Trophoblast cell (in vitro differentiated cells and primary cell): ENCODE data around the gene MCRIP2.
A peak's percentile ranks its signal among the peaks of the same experiment; 100 is the strongest.

Experiments used
- DNase-seq, 2 donors: peaks; one replicate each; pipeline ENCODE4 v3.0.0-alpha.2; 2016
- H2AFZ ChIP-seq: 2 replicates; pipeline ENCODE4 v1.6.1; 2013; ENCODE audit warnings: low read length, moderate library complexity, mild to moderate bottlenecking; ENCODE audit not compliant: insufficient read depth, poor library complexity
- H2AK5ac ChIP-seq: 2 replicates; pipeline ENCODE4 v1.6.1; 2013; ENCODE audit warnings: mild to moderate bottlenecking, low read length
- H2BK120ac ChIP-seq: 2 replicates; pipeline ENCODE4 v1.6.1; 2013; ENCODE audit warnings: low read length, mild to moderate bottlenecking, moderate library complexity; ENCODE audit not compliant: insufficient read depth, poor library complexity
- H2BK12ac ChIP-seq: 2 replicates; pipeline ENCODE4 v1.6.1; 2013; ENCODE audit warnings: mild to moderate bottlenecking, low read length, moderate library complexity
- H2BK5ac ChIP-seq: 2 replicates; pipeline ENCODE4 v1.6.1; 2013; ENCODE audit warnings: low read length, low read depth, moderate library complexity, mild to moderate bottlenecking; ENCODE audit not compliant: poor library complexity
- H3K14ac ChIP-seq: 2 replicates; pipeline ENCODE4 v1.6.1; 2013; ENCODE audit warnings: mild to moderate bottlenecking, low read length
- H3K18ac ChIP-seq: 2 replicates; pipeline ENCODE4 v1.6.1; 2013; ENCODE audit warnings: mild to moderate bottlenecking, low read length
- H3K23ac ChIP-seq: 2 replicates; pipeline ENCODE4 v1.6.1; 2013; ENCODE audit warnings: low read length
- H3K27ac ChIP-seq: 2 replicates; pipeline ENCODE4 v1.5.1; 2013; ENCODE audit warnings: low read depth, mild to moderate bottlenecking, inconsistent platforms, low read length, moderate library complexity
- H3K27me3 ChIP-seq: 2 replicates; pipeline ENCODE4 v1.6.1; 2013; ENCODE audit warnings: inconsistent platforms, mild to moderate bottlenecking, low read length, moderate library complexity; ENCODE audit not compliant: insufficient read depth
- H3K36me3 ChIP-seq, 2 experiments: 1 replicate in 1 of 2; 2 replicates in 1 of 2; pipeline ENCODE4 v1.6.1; 2013; ENCODE audit warnings: low read length in 2 of 2, mild to moderate bottlenecking in 2 of 2, moderate library complexity in 1 of 2; ENCODE audit not compliant: insufficient read depth in 2 of 2, control insufficient read depth in 1 of 2
- H3K4ac ChIP-seq: 2 replicates; pipeline ENCODE4 v1.6.1; 2013; ENCODE audit warnings: low read depth, mild to moderate bottlenecking, low read length, moderate library complexity
- H3K4me1 ChIP-seq, 2 experiments: 1 replicate in 1 of 2; 2 replicates in 1 of 2; pipeline ENCODE4 v1.6.1; 2013; ENCODE audit warnings: low read length in 2 of 2, mild to moderate bottlenecking in 2 of 2, moderate library complexity in 1 of 2; ENCODE audit not compliant: insufficient read depth in 2 of 2, control insufficient read depth in 1 of 2
- H3K4me2 ChIP-seq: 2 replicates; pipeline ENCODE4 v1.6.1; 2013; ENCODE audit warnings: inconsistent platforms, mild to moderate bottlenecking, low read length, moderate library complexity
- H3K4me3 ChIP-seq: 2 replicates; pipeline ENCODE4 v1.5.1; 2013; ENCODE audit warnings: mild to moderate bottlenecking, low read depth, low read length, inconsistent platforms
- H3K79me1 ChIP-seq: one replicate; pipeline ENCODE4 v1.6.1; 2013; ENCODE audit warnings: low read length
- H3K79me2 ChIP-seq: 2 replicates; pipeline ENCODE4 v1.6.1; 2013; ENCODE audit warnings: low read length, mild to moderate bottlenecking; ENCODE audit not compliant: control insufficient read depth, insufficient read depth, poor library complexity
- H3K9ac ChIP-seq: 2 replicates; pipeline ENCODE4 v1.6.1; 2013; ENCODE audit warnings: mild to moderate bottlenecking, low read length
- H3K9me3 ChIP-seq: 2 replicates; pipeline ENCODE4 v1.6.1; 2013; ENCODE audit warnings: low read depth, mild to moderate bottlenecking, control low read depth, inconsistent platforms, low read length; ENCODE audit not compliant: insufficient read depth
- H4K12ac ChIP-seq: 2 replicates; pipeline ENCODE4 v1.6.1; 2013; ENCODE audit warnings: low read depth, mild to moderate bottlenecking, low read length, moderate library complexity
- H4K8ac ChIP-seq: 2 replicates; pipeline ENCODE4 v1.6.1; 2013; ENCODE audit warnings: low read depth, mild to moderate bottlenecking, low read length, moderate library complexity
- H4K91ac ChIP-seq: one replicate; pipeline ENCODE4 v1.6.1; 2013; ENCODE audit warnings: low read depth, mild to moderate bottlenecking, low read length, moderate library complexity
- WGBS: extraction: QIAGEN DNeasy Blood & Tissue Kit; methylation state at CpG from one replicate; pipeline ENCODE4 v1.1.7; 2013; ENCODE audit warnings: missing lambda C conversion rate; ENCODE audit not compliant: insufficient read length, insufficient coverage; ENCODE audit errors: extremely low coverage; 5-methylcytosine and 5-hydroxymethylcytosine counted together

The MCRIP2 gene

GRCh38 chr16:682493-683395, 41.1 kb downstream of the MCRIP2 start:
- Histone ChIP-seq H2AK5ac (no peak overlapping the region), H2AFZ (no peak overlapping the region), H3K4me1 (peaks cover 27 to 32% of the 10 kb centered on the region in 2 experiments), H3K27ac (no peak overlapping the region), H3K9ac (peak overlapping the region; percentile 30), H3K79me2 (peaks cover 21% of the 10 kb centered on the region), H3K4me3 (no peak overlapping the region), H3K14ac (no peak overlapping the region), H3K27me3 (no peaks in the 10 kb centered on the region), H3K9me3 (peaks cover 6% of the 10 kb centered on the region), H4K91ac (no peak overlapping the region), H3K79me1 (peaks cover 14% of the 10 kb centered on the region), H2BK5ac (no peak overlapping the region), H3K4me2 (peak overlapping the region; percentile 90), H4K12ac (no peak overlapping the region), H4K8ac (no peak overlapping the region), H3K36me3 (peaks cover 52 to 57% of the 10 kb centered on the region in 2 experiments), H2BK120ac (no peak overlapping the region), H3K23ac (no peak overlapping the region), H3K18ac (no peak overlapping the region), H2BK12ac (no peak overlapping the region), H3K4ac (peak overlapping the region; percentile 5)
- no CpG with 5 or more reads among the region's 36 CpGs for WGBS
- DNase-seq: no peak

- peaks cover 6% of the 10 kb centered on the region for H3K9me3 ChIP-seq
- peak overlapping the region; percentile 90 for H3K4me2 ChIP-seq
- WGBS: no CpG with 5 or more reads among the region's 57 CpGs
- peak overlapping the region; percentile 81 for H4K12ac ChIP-seq
- DNase-seq: peak in 1 of 2 donors; percentile 30
- peak overlapping the region; percentile 97 for H2AK5ac ChIP-seq
- H3K14ac ChIP-seq: peak overlapping the region; percentile 97
- peak overlapping the region; percentile 98 for H3K4me3 ChIP-seq
- H3K27me3 ChIP-seq: no peaks in the 10 kb centered on the region
- H3K27ac ChIP-seq: peak overlapping the region; percentile 59
- no peak overlapping the region for H3K23ac ChIP-seq
- peak overlapping the region; percentile 81 for H3K9ac ChIP-seq
- H3K79me1 ChIP-seq: peaks cover 14% of the 10 kb centered on the region
- H3K4ac ChIP-seq: peak overlapping the region; percentile 18
- peaks cover 27 to 32% of the 10 kb centered on the region in 2 experiments for H3K4me1 ChIP-seq
- H4K8ac ChIP-seq: peak overlapping the region; percentile 81
- peak overlapping the region; percentile 67 for H2AFZ ChIP-seq
- peak overlapping the region; percentile 47 for H2BK5ac ChIP-seq
- no peak overlapping the region for H2BK12ac ChIP-seq
- peak overlapping the region; percentile 60 for H3K18ac ChIP-seq
- H4K91ac ChIP-seq: peak overlapping the region; percentile 92
- peaks cover 21% of the 10 kb centered on the region for H3K79me2 ChIP-seq
- peaks cover 54 to 57% of the 10 kb centered on the region in 2 experiments for H3K36me3 ChIP-seq
- peak overlapping the region; percentile 55 for H2BK120ac ChIP-seq
These were observed 41.9 kb downstream of the MCRIP2 start for GRCh38 chr16:683396-684070.

- H3K36me3 ChIP-seq: peaks cover 54 to 57% of the 10 kb centered on the region in 2 experiments
- peak within 1 kb of the TSS; percentile 97 for H2AK5ac ChIP-seq
- H3K9ac ChIP-seq: peak within 1 kb of the TSS; percentile 81
- H3K4me1 ChIP-seq: peaks cover 24 to 32% of the 10 kb centered on the region in 2 experiments
- H2BK5ac ChIP-seq: peak within 1 kb of the TSS; percentile 47
- peak within 1 kb of the TSS; percentile 55 for H2BK120ac ChIP-seq
- peak within 1 kb of the TSS; percentile 98 for H3K4me3 ChIP-seq
- no peak within 1 kb of the TSS for H2BK12ac ChIP-seq
- peaks cover 21% of the 10 kb centered on the region for H3K79me2 ChIP-seq
- no peaks in the 10 kb centered on the region for H3K27me3 ChIP-seq
- peaks cover 14% of the 10 kb centered on the region for H3K79me1 ChIP-seq
- H4K91ac ChIP-seq: peak within 1 kb of the TSS; percentile 92
- peak within 1 kb of the TSS; percentile 97 for H3K14ac ChIP-seq
- no peak within 1 kb of the TSS for H3K23ac ChIP-seq
- peak within 1 kb of the TSS; percentile 18 for H3K4ac ChIP-seq
- H4K12ac ChIP-seq: peak within 1 kb of the TSS; percentile 81
- peak within 1 kb of the TSS; percentile 90 for H3K4me2 ChIP-seq
- no CpG with 5 or more reads among the region's 91 CpGs for WGBS
- DNase-seq: peak; percentile 94 to 95
- H3K27ac ChIP-seq: peak within 1 kb of the TSS; percentile 59
- H2AFZ ChIP-seq: peak within 1 kb of the TSS; percentile 70
- peak within 1 kb of the TSS; percentile 92 for H4K8ac ChIP-seq
- H3K18ac ChIP-seq: peak within 1 kb of the TSS; percentile 60
- peaks cover 6% of the 10 kb centered on the region for H3K9me3 ChIP-seq
These were observed 42.6 kb downstream of the MCRIP2 start, which contains the start of gene JMJD8 for GRCh38 chr16:684071-684794. Gene JMJD8, minus strand, starts transcription at chr16:684334. Its CDS starts 15 bp downstream, at chr16:684319.
